GM19468 (cell line): ENCODE results near the gene GRIK4.

Experiments used
- ATAC-seq: cut with Tn5 transposase; IDR thresholded peaks from one replicate; pipeline ENCODE4 v1.9.1; 2021; ENCODE audit warnings: mild to moderate bottlenecking, moderate library complexity, moderate number of reproducible peaks; ENCODE audit not compliant: unreplicated experiment; ENCODE audit errors: extremely low read depth

The GRIK4 gene

DNA sequence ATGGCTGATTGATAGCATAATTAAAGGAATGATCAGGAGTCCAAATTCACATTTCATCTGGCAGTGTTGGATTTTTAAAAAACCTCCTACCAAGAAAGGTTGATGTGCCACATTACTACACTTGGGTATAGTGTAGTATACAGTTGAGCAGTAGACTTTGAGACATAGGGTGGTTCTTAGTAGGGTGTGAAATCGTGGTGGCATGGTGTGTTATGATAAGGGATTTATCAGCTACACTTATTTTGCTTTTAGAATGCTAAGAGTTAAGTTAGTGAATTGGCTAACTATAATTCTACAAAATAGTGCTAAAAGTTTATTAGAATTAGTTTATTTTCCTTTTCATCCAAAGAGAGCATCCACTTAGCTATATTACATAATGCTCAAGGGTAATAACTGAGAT lies 525.5 kb downstream of the GRIK4 start:
- no peak for ATAC-seq
